ENCODE data around the gene HIRIP3.

DNA sequence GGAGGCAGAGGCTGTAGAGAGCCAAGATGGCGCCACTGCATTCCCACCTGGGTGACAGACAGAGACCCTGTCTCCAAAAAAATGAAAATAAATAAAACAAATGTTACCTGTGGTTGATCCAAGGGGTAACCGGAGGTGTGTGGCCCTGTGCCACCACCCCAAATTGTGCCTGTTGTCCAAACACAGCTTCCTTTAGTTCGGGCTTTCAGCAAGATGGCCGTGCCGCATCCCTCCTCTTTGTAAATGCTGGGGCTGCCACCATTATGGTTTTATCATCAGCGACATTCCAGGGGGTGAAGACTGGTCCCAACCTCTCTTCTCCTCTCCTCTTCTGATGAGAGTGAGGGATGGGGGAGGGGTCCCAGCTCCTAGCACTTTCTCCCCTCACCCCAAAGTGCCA lies 27.5 kb upstream of the HIRIP3 start, which contains the start of gene C16orf92:
- TF ChIP-seq, protein P1, sequence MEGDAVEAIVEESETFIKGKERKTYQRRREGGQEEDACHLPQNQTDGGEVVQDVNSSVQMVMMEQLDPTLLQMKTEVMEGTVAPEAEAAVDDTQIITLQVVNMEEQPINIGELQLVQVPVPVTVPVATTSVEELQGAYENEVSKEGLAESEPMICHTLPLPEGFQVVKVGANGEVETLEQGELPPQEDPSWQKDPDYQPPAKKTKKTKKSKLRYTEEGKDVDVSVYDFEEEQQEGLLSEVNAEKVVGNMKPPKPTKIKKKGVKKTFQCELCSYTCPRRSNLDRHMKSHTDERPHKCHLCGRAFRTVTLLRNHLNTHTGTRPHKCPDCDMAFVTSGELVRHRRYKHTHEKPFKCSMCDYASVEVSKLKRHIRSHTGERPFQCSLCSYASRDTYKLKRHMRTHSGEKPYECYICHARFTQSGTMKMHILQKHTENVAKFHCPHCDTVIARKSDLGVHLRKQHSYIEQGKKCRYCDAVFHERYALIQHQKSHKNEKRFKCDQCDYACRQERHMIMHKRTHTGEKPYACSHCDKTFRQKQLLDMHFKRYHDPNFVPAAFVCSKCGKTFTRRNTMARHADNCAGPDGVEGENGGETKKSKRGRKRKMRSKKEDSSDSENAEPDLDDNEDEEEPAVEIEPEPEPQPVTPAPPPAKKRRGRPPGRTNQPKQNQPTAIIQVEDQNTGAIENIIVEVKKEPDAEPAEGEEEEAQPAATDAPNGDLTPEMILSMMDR (IDR thresholded peaks at IDR 0.05; ENCODE audit: low read length), result no peak
- no peak for TF ChIP-seq EZH2 (optimal IDR thresholded peaks at IDR 0.05; ENCODE audit: low read depth, low read length)
- TF ChIP-seq EZH2phosphoT487 (IDR thresholded peaks at IDR 0.05; ENCODE audit: low read length), result no peak
